OCI-LY1 (cell line): ENCODE measurements around the gene PRKCI.
"Not testable (repeated sequence)": the region's sequence is repeated elsewhere in the genome, so short reads cannot be mapped to it uniquely, and the experiment has no call there.

Experiments used
- H2AFZ ChIP-seq: fragments of 200-600 bp; sonication (generic), shearing (Covaris generic); 2 replicates; pipeline ENCODE4 v1.6.0; 2014; ENCODE audit warnings: antibody characterized with exemption, mild to moderate bottlenecking, low read length
- H3F3A ChIP-seq: fragments of 200-600 bp; sonication (generic), shearing (Covaris generic); 2 replicates; pipeline ENCODE4 v1.6.0; 2014; ENCODE audit warnings: mild to moderate bottlenecking, antibody characterized with exemption, low read length, moderate library complexity; ENCODE audit not compliant: insufficient read depth
- H3K27ac ChIP-seq: fragments of 200-600 bp; sonication (generic); 2 replicates; pipeline ENCODE4 v1.5.1; 2014; ENCODE audit warnings: low read length, mixed run types, mild to moderate bottlenecking, low read depth; ENCODE audit not compliant: poor library complexity, severe bottlenecking
- H3K27me3 ChIP-seq: fragments of 200-600 bp; sonication (generic); 2 replicates; pipeline ENCODE4 v1.6.0; 2014; ENCODE audit warnings: antibody characterized with exemption, mild to moderate bottlenecking, low read length, moderate library complexity; ENCODE audit not compliant: insufficient read depth
- H3K36me3 ChIP-seq: fragments of 200-600 bp; sonication (generic); 2 replicates; pipeline ENCODE4 v1.6.1; 2014; ENCODE audit warnings: mild to moderate bottlenecking, antibody characterized with exemption, low read length, moderate library complexity, mixed read lengths; ENCODE audit not compliant: insufficient read depth
- H3K4me1 ChIP-seq: fragments of 200-600 bp; sonication (generic); 2 replicates; pipeline ENCODE4 v1.5.1; 2014; ENCODE audit warnings: mild to moderate bottlenecking, low read length, moderate library complexity; ENCODE audit not compliant: insufficient read depth, severe bottlenecking
- H3K4me2 ChIP-seq: fragments of 200-600 bp; sonication (generic), shearing (Covaris generic); 2 replicates; pipeline ENCODE4 v1.6.1; 2014; ENCODE audit warnings: low read length
- H3K4me3 ChIP-seq: fragments of 200-600 bp; sonication (generic); 2 replicates; pipeline ENCODE4 v1.5.1; 2014; ENCODE audit warnings: low read length, low read depth, mild to moderate bottlenecking, mixed read lengths; ENCODE audit not compliant: poor library complexity, severe bottlenecking
- H3K79me2 ChIP-seq: fragments of 200-600 bp; shearing (Covaris generic); 2 replicates; pipeline ENCODE4 v1.6.1; 2016; ENCODE audit warnings: mixed run types, low read length, mixed read lengths; ENCODE audit not compliant: insufficient read depth
- H3K9ac ChIP-seq: fragments of 200-600 bp; sonication (generic), shearing (Covaris generic); 2 replicates; pipeline ENCODE4 v1.6.1; 2014; ENCODE audit warnings: mild to moderate bottlenecking, low read length, mixed read lengths
- H3K9me2 ChIP-seq: fragments of 200-600 bp; sonication (generic), shearing (Covaris generic); 2 replicates; pipeline ENCODE4 v1.6.1; 2014; ENCODE audit warnings: low read depth, mild to moderate bottlenecking, low read length, mixed read lengths
- H3K9me3 ChIP-seq: fragments of 200-600 bp; shearing (Covaris generic); 2 replicates; pipeline ENCODE4 v1.6.1; 2014; ENCODE audit warnings: low read length, mixed read lengths
- H4K20me1 ChIP-seq: fragments of 200-600 bp; sonication (generic), shearing (Covaris generic); 2 replicates; pipeline ENCODE4 v1.6.0; 2016; ENCODE audit warnings: mild to moderate bottlenecking, low read length; ENCODE audit not compliant: insufficient read depth
- CTCF ChIP-seq: fragments of 200-600 bp; sonication (generic), shearing (Covaris generic); IDR thresholded peaks from 2 replicates; pipeline ENCODE4 v1.5.1; 2017; ENCODE audit warnings: mild to moderate bottlenecking, antibody characterized with exemption, low read length, moderate library complexity, mixed read lengths
- EZH2 ChIP-seq: fragments of 200-600 bp; sonication (generic), shearing (Covaris generic); IDR thresholded peaks from 2 replicates; pipeline ENCODE4 v1.8.0; 2017; ENCODE audit warnings: borderline replicate concordance, mixed run types, mild to moderate bottlenecking, antibody characterized with exemption, low read length, moderate library complexity, mixed read lengths

PRKCI gene

GRCh38 chr3:170331143-170331542, 108.9 kb downstream of the PRKCI start:
- H3K79me2 ChIP-seq, result no peaks in the 10 kb centered on the region
- 0 out of 2 replicates have a peak, but pooled peaks cover 7% of the 10 kb centered on the region for H3K9me3 ChIP-seq
- no peaks in the 10 kb centered on the region for H3F3A ChIP-seq
- H4K20me1 ChIP-seq, result no peaks in the 10 kb centered on the region
- TF ChIP-seq EZH2, result no peak
- no peak for TF ChIP-seq CTCF
- H3K27ac ChIP-seq, result peak overlapping the region; percentile 1
- no peak overlapping the region for H3K9ac ChIP-seq
- H3K4me2 ChIP-seq, result no peak overlapping the region
- H3K36me3 ChIP-seq, result no peaks in the 10 kb centered on the region; the same call in 1 of the 2 replicates
- H3K4me1 ChIP-seq, result peaks cover 5% of the 10 kb centered on the region
- no peaks in the 10 kb centered on the region for H3K27me3 ChIP-seq
- no peak overlapping the region for H2AFZ ChIP-seq
- H3K4me3 ChIP-seq, result no peak overlapping the region
- H3K9me2 ChIP-seq, result no peaks in the 10 kb centered on the region

GRCh38 chr3:170337420-170337819, 115.2 kb downstream of the PRKCI start:
- Histone ChIP-seq H3K79me2 (no peaks in the 10 kb centered on the region), H3K9me2 (no peaks in the 10 kb centered on the region), H4K20me1 (no peaks in the 10 kb centered on the region), H3K4me2 (no peak overlapping the region), H3K4me3 (no peak overlapping the region), H3F3A (no peaks in the 10 kb centered on the region), H3K9ac (no peak overlapping the region), H3K27me3 (no peaks in the 10 kb centered on the region; the same call in 1 of the 2 replicates), H3K27ac (no peak overlapping the region), H3K4me1 (no peaks in the 10 kb centered on the region), H3K9me3 (peaks cover 21% of the 10 kb centered on the region), H3K36me3 (no peaks in the 10 kb centered on the region), H2AFZ (no peak overlapping the region)
- TF ChIP-seq EZH2 (no peak), CTCF (no peak)

GRCh38 chr3:170338690-170339340, 116.6 kb downstream of the PRKCI start:
- TF ChIP-seq EZH2 (no peak), CTCF (no peak)
- Histone ChIP-seq H3K27ac (no peak overlapping the region), H3K9me2 (no peaks in the 10 kb centered on the region), H3K4me3 (no peak overlapping the region), H2AFZ (no peak overlapping the region), H4K20me1 (no peaks in the 10 kb centered on the region), H3K9ac (no peak overlapping the region), H3K4me2 (no peak overlapping the region), H3K79me2 (no peaks in the 10 kb centered on the region), H3K4me1 (no peaks in the 10 kb centered on the region), H3K27me3 (no peaks in the 10 kb centered on the region; the same call in 1 of the 2 replicates), H3K36me3 (no peaks in the 10 kb centered on the region), H3K9me3 (peaks cover 21% of the 10 kb centered on the region), H3F3A (no peaks in the 10 kb centered on the region)

- H2AFZ ChIP-seq, H3K4me1 ChIP-seq, H3K4me2 ChIP-seq, H3K27me3 ChIP-seq, H3K9me2 ChIP-seq, H3K9ac ChIP-seq, H4K20me1 ChIP-seq, H3K27ac ChIP-seq, H3K79me2 ChIP-seq, H3F3A ChIP-seq, H3K36me3 ChIP-seq, H3K4me3 ChIP-seq: not testable (repeated sequence)
- peaks cover 19% of the 10 kb centered on the region for H3K9me3 ChIP-seq
Measured at GRCh38 chr3:170342273-170342672, 120.0 kb downstream of the PRKCI start.

- H3F3A ChIP-seq, H3K9ac ChIP-seq, H4K20me1 ChIP-seq, H3K79me2 ChIP-seq, H3K4me1 ChIP-seq, H2AFZ ChIP-seq, H3K9me2 ChIP-seq, H3K4me2 ChIP-seq, H3K9me3 ChIP-seq, H3K36me3 ChIP-seq, H3K27ac ChIP-seq, H3K4me3 ChIP-seq, H3K27me3 ChIP-seq: not testable (repeated sequence)
Measured at GRCh38 chr3:170343859-170344258, 121.6 kb downstream of the PRKCI start.
